A375 (cell line): Measurements from ENCODE around the gene MUC20. TPM values are rescaled to one million over a fixed set of nuclear protein-coding genes. Genes with fewer than 3 reads are reported as not detected.

ENCODE experiments used
- small RNA-seq: library from RNA; depleted of rRNA; stranded (forward); fragments of <200 nt; gene quantifications from one replicate; pipeline ENCODE3, GENCODE V24; 2014
- total RNA-seq: library from RNA; depleted of rRNA; stranded (reverse); fragments of >200 nt; shearing (Covaris generic); gene quantifications from 2 replicates; pipeline ENCODE4 v1.2.3, GENCODE V29; 2014; rRNA removed

The MUC20 gene, protein sequence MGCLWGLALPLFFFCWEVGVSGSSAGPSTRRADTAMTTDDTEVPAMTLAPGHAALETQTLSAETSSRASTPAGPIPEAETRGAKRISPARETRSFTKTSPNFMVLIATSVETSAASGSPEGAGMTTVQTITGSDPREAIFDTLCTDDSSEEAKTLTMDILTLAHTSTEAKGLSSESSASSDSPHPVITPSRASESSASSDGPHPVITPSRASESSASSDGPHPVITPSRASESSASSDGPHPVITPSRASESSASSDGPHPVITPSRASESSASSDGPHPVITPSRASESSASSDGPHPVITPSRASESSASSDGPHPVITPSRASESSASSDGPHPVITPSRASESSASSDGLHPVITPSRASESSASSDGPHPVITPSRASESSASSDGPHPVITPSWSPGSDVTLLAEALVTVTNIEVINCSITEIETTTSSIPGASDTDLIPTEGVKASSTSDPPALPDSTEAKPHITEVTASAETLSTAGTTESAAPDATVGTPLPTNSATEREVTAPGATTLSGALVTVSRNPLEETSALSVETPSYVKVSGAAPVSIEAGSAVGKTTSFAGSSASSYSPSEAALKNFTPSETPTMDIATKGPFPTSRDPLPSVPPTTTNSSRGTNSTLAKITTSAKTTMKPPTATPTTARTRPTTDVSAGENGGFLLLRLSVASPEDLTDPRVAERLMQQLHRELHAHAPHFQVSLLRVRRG
- total RNA-seq: 0.19 and 2.4 TPM in 2 replicates

DNA sequence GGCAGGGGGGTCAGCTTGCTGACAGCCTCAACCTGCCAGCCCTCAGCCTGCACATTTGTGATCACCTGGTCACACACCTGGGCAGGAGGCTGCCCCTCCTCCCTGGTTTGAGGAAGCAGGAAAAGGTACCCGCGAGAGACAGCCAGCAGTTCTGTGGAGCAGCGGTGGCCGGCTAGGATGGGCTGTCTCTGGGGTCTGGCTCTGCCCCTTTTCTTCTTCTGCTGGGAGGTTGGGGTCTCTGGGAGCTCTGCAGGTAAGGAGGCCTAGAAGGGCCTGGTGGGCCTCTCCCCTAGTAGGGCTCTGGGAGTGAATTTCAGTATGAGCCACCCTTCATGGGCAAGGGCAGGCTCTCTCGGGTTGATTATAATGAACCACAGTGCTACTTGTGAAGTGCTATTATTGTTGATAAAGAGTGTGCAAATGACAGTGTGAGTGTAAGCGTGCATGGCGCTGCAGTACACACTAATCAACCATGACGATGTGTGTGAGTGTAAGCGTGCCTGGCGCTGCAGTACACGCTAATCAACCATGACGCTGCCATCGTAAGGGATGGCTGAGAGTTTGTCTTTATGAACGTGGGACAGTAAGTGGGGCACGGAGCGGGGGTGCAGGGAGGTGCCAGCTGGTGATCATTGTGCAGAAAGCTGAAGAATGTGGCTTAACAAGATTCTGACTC is at the start of gene MUC20:
Gene MUC20 (plus strand): TSS at position 148 of the 676 bp plus-strand sequence. CDS start 30 bp downstream, at position 178.

Small RNA genes within 50 kb of the gene (small RNA-seq; reads per million reads assigned to genes)
- gene MIR570: not detected

Other genes starting within 250 kb of the MUC20 start
- gene PPP1R2, start 177.7 kb upstream of the MUC20 start, total RNA-seq: 62.1 and 80.3 TPM in 2 replicates
- 2.3 and 2.7 TPM in 2 replicates for gene APOD, start 137.0 kb upstream of the MUC20 start, total RNA-seq
- 0.11 TPM in 1 of 2 replicates, not detected in the other for gene MUC4, start 91.0 kb downstream of the MUC20 start, total RNA-seq
- gene TNK2, start 187.6 kb downstream of the MUC20 start, total RNA-seq: 17.9 and 22.3 TPM in 2 replicates